ENCODE data around the gene BLTP3A. TPM values are rescaled to one million over a fixed set of nuclear protein-coding genes. Genes with fewer than 3 reads are reported as not detected.

The BLTP3A gene
- total and polyA plus RNA-seq, 2 of the 13 experiments (the other 11 are each of a cell fraction or from before 2014, with no cell fraction given) = 22.1 to 24.0 TPM

DNA sequence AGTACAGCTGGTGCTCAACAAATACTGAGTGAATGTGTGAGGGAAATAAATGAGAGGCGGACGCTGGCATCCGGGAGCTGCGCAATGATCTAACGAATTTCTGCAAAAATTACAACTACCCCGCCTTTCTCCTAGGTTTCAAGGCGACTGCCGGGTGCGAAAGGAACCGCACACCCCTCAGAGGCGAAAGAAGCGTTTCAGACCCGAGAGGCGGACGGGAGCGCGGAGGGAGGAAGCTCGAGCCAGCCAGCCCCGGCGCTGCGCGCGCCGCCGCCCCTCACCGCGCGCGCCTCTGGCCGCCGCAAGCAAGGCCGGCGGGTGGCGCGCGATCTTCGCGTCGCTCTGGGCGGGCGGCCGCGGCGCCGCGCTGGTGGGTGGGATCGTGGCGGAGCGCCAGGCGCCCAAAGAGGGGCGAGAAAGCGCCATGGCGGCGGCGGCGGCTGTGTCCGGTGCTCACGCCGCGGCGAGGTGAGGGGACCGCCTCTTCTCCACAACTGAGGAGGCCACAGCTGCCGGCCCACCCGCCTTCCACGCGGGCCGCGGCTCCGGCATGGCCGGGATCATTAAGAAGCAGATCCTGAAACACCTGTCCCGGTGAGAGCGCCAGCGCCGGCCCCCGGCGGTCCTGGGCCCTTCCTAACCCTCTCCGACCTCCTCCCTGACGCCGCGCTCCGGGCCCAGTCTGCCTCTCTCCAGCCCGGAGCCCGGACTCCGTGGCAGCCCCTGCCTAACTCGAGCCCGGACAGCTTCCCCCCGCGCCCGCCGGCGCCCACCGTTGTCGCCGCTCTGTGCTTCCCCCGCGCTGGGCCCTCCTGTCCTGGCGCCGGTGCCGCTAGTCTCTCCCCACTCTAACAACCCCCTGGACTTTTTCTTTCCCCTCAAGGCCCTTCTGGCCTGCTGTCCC, at the start of gene BLTP3A (continued):
- TF ChIP-seq ZNF737 (CRISPR knock-in tag; IDR thresholded peaks at IDR 0.05; ENCODE audit: borderline replicate concordance) (0 out of 2 replicates have a peak, but pooled peaks have one; percentile 8), ZNF251 (CRISPR knock-in tag; IDR thresholded peaks at IDR 0.05) (peak; percentile 66; the same call in 1 of the 2 replicates), ZFP36 (IDR thresholded peaks at IDR 0.05; ENCODE audit: borderline replicate concordance, low read depth, low read length, partially characterized antibody) (no peak), ZNF724P (CRISPR knock-in tag; IDR thresholded peaks at IDR 0.05; ENCODE audit: borderline replicate concordance) (peak; percentile 26), PAF1 (CRISPR knock-in tag; IDR thresholded peaks at IDR 0.05) (no peak), ZNF788 (CRISPR knock-in tag; IDR thresholded peaks at IDR 0.05; ENCODE audit: borderline replicate concordance) (peak; percentile 38; the same call in 1 of the 2 replicates), AHR (CRISPR knock-in tag; IDR thresholded peaks at IDR 0.05) (peak; percentile 17; the same call in 1 of the 2 replicates), ZNF879 (CRISPR knock-in tag; IDR thresholded peaks at IDR 0.05) (0 out of 2 replicates have a peak, but pooled peaks have one; percentile 58), CSRNP1 (CRISPR knock-in tag; IDR thresholded peaks at IDR 0.05) (peak; percentile 29), ARID2 (CRISPR knock-in tag; IDR thresholded peaks at IDR 0.05; ENCODE audit: borderline replicate concordance) (no peak), ARNTL (CRISPR knock-in tag; IDR thresholded peaks at IDR 0.05) (no peak), CTCF (CRISPR knock-in tag; IDR thresholded peaks at IDR 0.05) (no peak; the same call in 1 of the 2 replicates), TAF15 (IDR thresholded peaks at IDR 0.05; ENCODE audit: low read depth, low read length, poor library complexity, severe bottlenecking) (peak; percentile 37), ATAD3A (CRISPR knock-in tag; IDR thresholded peaks at IDR 0.05) (no peak), EED (CRISPR knock-in tag; IDR thresholded peaks at IDR 0.05) (0 out of 2 replicates have a peak, but pooled peaks have one; percentile 55)
- TF ChIP-seq, protein P1, sequence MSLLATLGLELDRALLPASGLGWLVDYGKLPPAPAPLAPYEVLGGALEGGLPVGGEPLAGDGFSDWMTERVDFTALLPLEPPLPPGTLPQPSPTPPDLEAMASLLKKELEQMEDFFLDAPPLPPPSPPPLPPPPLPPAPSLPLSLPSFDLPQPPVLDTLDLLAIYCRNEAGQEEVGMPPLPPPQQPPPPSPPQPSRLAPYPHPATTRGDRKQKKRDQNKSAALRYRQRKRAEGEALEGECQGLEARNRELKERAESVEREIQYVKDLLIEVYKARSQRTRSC (CRISPR knock-in tag; IDR thresholded peaks at IDR 0.05; ENCODE audit: low read depth) = no peak; the same call in 1 of the 2 replicates
- TF ChIP-seq, protein P2, sequence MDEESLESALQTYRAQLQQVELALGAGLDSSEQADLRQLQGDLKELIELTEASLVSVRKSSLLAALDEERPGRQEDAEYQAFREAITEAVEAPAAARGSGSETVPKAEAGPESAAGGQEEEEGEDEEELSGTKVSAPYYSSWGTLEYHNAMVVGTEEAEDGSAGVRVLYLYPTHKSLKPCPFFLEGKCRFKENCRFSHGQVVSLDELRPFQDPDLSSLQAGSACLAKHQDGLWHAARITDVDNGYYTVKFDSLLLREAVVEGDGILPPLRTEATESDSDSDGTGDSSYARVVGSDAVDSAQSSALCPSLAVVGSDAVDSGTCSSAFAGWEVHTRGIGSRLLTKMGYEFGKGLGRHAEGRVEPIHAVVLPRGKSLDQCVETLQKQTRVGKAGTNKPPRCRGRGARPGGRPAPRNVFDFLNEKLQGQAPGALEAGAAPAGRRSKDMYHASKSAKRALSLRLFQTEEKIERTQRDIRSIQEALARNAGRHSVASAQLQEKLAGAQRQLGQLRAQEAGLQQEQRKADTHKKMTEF (CRISPR knock-in tag; IDR thresholded peaks at IDR 0.05) = peak; percentile 51; the same call in 1 of the 2 replicates
- TF ChIP-seq, protein P3, sequence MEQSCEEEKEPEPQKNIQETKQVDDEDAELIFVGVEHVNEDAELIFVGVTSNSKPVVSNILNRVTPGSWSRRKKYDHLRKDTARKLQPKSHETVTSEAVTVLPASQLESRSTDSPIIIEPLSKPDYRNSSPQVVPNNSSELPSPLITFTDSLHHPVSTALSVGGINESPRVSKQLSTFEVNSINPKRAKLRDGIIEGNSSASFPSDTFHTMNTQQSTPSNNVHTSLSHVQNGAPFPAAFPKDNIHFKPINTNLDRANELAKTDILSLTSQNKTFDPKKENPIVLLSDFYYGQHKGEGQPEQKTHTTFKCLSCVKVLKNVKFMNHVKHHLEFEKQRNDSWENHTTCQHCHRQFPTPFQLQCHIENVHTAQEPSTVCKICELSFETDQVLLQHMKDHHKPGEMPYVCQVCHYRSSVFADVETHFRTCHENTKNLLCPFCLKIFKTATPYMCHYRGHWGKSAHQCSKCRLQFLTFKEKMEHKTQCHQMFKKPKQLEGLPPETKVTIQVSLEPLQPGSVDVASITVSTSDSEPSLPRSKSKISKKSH (CRISPR knock-in tag; IDR thresholded peaks at IDR 0.05; ENCODE audit: borderline replicate concordance) = 0 out of 2 replicates have a peak, but pooled peaks have one; percentile 25
- TF ChIP-seq, protein P4, sequence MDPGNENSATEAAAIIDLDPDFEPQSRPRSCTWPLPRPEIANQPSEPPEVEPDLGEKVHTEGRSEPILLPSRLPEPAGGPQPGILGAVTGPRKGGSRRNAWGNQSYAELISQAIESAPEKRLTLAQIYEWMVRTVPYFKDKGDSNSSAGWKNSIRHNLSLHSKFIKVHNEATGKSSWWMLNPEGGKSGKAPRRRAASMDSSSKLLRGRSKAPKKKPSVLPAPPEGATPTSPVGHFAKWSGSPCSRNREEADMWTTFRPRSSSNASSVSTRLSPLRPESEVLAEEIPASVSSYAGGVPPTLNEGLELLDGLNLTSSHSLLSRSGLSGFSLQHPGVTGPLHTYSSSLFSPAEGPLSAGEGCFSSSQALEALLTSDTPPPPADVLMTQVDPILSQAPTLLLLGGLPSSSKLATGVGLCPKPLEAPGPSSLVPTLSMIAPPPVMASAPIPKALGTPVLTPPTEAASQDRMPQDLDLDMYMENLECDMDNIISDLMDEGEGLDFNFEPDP (CRISPR knock-in tag; conservative IDR thresholded peaks at IDR 0.05) = no peak

Measured in HepG2 (cell line).